Mucosa of descending colon (tissue), 3 donors: ENCODE results near the gene SGCD. TPM values are rescaled to one million over a fixed set of nuclear protein-coding genes. Genes with fewer than 3 reads are reported as not detected.

ENCODE experiments used
- ATAC-seq: fragments of 200-7000 bp; cut with Tn5 transposase; one replicate; pipeline ENCODE4 v1.9.1; 2020; ENCODE audit warnings: mild to moderate bottlenecking, moderate library complexity
- DNase-seq, 3 donors: peaks; one replicate each; pipeline ENCODE4 v3.0.0-alpha.2; 2020
- H3K36me3 ChIP-seq: fragments of 200-600 bp; one replicate; pipeline ENCODE4 v1.8.0; 2021; ENCODE audit warnings: low read depth, mild to moderate bottlenecking
- H3K4me1 ChIP-seq: fragments of 200-600 bp; one replicate; pipeline ENCODE4 v1.8.0; 2021; ENCODE audit warnings: low read depth, mild to moderate bottlenecking
- H3K4me3 ChIP-seq: fragments of 200-600 bp; one replicate; pipeline ENCODE4 v1.8.0; 2021; ENCODE audit warnings: mild to moderate bottlenecking
- H3K9me3 ChIP-seq: fragments of 200-600 bp; one replicate; pipeline ENCODE4 v1.8.0; 2021; ENCODE audit warnings: mild to moderate bottlenecking
- CTCF ChIP-seq: fragments of 200-600 bp; IDR thresholded peaks from one replicate; pipeline ENCODE4 v1.8.0; 2022; ENCODE audit warnings: antibody characterized with exemption, mild to moderate bottlenecking
- intact Hi-C, 2 donors: fragments of 100-400 bp; cut with DNase I in 1 of 2; cut with micrococcal nuclease in 1 of 2; formaldehyde crosslinking; loops; one replicate each; pipeline versions ENCODE4 v1.11.0 to v1.11.1; 2022; cut with DNase I, micrococcal nuclease
- total RNA-seq, 3 donors: library from RNA; stranded (reverse); fragmentation: NEBNext Ultra II Directional in 2 of 3; extraction: Animal tissue kit (Norgen Biotek cat#: 25700) in 2 of 3; gene quantifications; one replicate each; pipeline versions ENCODE4 v1.2.1 to v1.2.4, GENCODE V29; 2021 to 2023
- donor health status: DM: no; HTN: no; CAD: no; lungs with moderate emphysema.
- donor health status: DM: no; HTN: no; CAD: no.
- donor health status: DM: no; HTN: yes; CAD: no.

Gene SGCD
- total RNA-seq, 3 donors from 2014 or later = 1.2 to 7.4 (median 2.0) TPM

GRCh38 chr5:156523607-156524006, 196.6 kb downstream of the SGCD start:
- Histone ChIP-seq H3K4me1 (no peaks in the 10 kb centered on the region), H3K9me3 (peaks cover 2% of the 10 kb centered on the region), H3K4me3 (no peak overlapping the region), H3K36me3 (no peaks in the 10 kb centered on the region)
- intact Hi-C loops = no loop called here
- no peak for TF ChIP-seq CTCF
- DNase-seq (no peak), ATAC-seq (no peak)

GRCh38 chr5:156526081-156526925, 199.3 kb downstream of the SGCD start:
- ATAC-seq (no peak), DNase-seq (no peak)
- H3K36me3 ChIP-seq = no peaks in the 10 kb centered on the region
- H3K9me3 ChIP-seq = peaks cover 2% of the 10 kb centered on the region
- no peak for TF ChIP-seq CTCF
- intact Hi-C loops = no loop called here
- H3K4me3 ChIP-seq = no peak overlapping the region
- H3K4me1 ChIP-seq = no peaks in the 10 kb centered on the region

- no peak for TF ChIP-seq CTCF
- no peak overlapping the region for H3K4me3 ChIP-seq
- DNase-seq = no peak
- intact Hi-C loops = no loop called here
- ATAC-seq = no peak
- no peaks in the 10 kb centered on the region for H3K36me3 ChIP-seq
- no peaks in the 10 kb centered on the region for H3K4me1 ChIP-seq
- H3K9me3 ChIP-seq = no peaks in the 10 kb centered on the region
Measured at GRCh38 chr5:156527611-156528010, 200.6 kb downstream of the SGCD start.

- no peak for TF ChIP-seq CTCF
- Histone ChIP-seq H3K4me3 (no peak overlapping the region), H3K9me3 (no peaks in the 10 kb centered on the region), H3K36me3 (no peaks in the 10 kb centered on the region), H3K4me1 (no peaks in the 10 kb centered on the region)
- DNase-seq (no peak), ATAC-seq (no peak)
- intact Hi-C loops = no loop called here
Measured at GRCh38 chr5:156528673-156529072, 201.7 kb downstream of the SGCD start.

- Histone ChIP-seq H3K4me1 (no peaks in the 10 kb centered on the region), H3K36me3 (no peaks in the 10 kb centered on the region), H3K9me3 (no peaks in the 10 kb centered on the region), H3K4me3 (no peak overlapping the region)
- TF ChIP-seq CTCF = no peak
- no peak for DNase-seq
- ATAC-seq = no peak
- intact Hi-C loops = no loop called here
Measured at GRCh38 chr5:156529892-156530291, 202.9 kb downstream of the SGCD start.
